Right atrium auricular region (tissue), 2 donors: Measurements from ENCODE around the gene FAM3B. TPM values are rescaled to one million over a fixed set of nuclear protein-coding genes. Genes with fewer than 3 reads are reported as not detected.

Experiments used
- DNase-seq: peaks from one replicate; pipeline ENCODE4 v3.0.0-alpha.2; 2019; ENCODE audit warnings: low spot score
- H3K27ac ChIP-seq, 2 donors: fragments of 200-600 bp; sonication (generic); 1 replicate in 1 of 2; 2 replicates in 1 of 2; pipeline ENCODE4 v1.5.1; 2016 to 2019
- H3K27me3 ChIP-seq, 2 donors: fragments of 200-600 bp; sonication (generic); one replicate each; pipeline versions ENCODE4 v1.5.1 to v1.6.0; 2017 to 2019
- H3K36me3 ChIP-seq: fragments of 200-600 bp; sonication (generic); one replicate; pipeline ENCODE4 v1.5.1; 2016
- H3K4me1 ChIP-seq, 2 donors: fragments of 200-600 bp; sonication (generic); one replicate each; pipeline versions ENCODE4 v1.5.1 to v1.6.0; 2017 to 2019
- H3K4me3 ChIP-seq, 2 donors: fragments of 200-600 bp; sonication (generic); 1 replicate in 1 of 2; 2 replicates in 1 of 2; pipeline ENCODE4 v1.5.1; 2017 to 2019; ENCODE audit warnings: mild to moderate bottlenecking in 1 of 2, moderate library complexity in 1 of 2
- H3K9me3 ChIP-seq, 2 donors: fragments of 200-600 bp; sonication (generic); one replicate each; pipeline ENCODE4 v1.5.1; 2019
- CTCF ChIP-seq, 2 donors: fragments of 200-600 bp; sonication (generic); IDR thresholded peaks; one replicate each; pipeline ENCODE4 v1.5.1; 2019; ENCODE audit warnings: antibody characterized with exemption in 2 of 2
- total RNA-seq, 2 donors: library from RNA; depleted of rRNA; stranded (reverse); fragments of >200 nt; gene quantifications; one replicate each; pipeline ENCODE4 v1.1.0, GENCODE V29; 2016

FAM3B gene
- total RNA-seq, 2 donors from 2014 or later: not detected

GRCh38 chr21:41280115-41280919 lies 36.3 kb upstream of the FAM3B start:
- Histone ChIP-seq H3K27me3 (no peaks in the 10 kb centered on the region), H3K4me1 (peaks cover 0 to 4% of the 10 kb centered on the region in 2 donors), H3K4me3 (no peak overlapping the region), H3K27ac (no peak overlapping the region), H3K36me3 (no peaks in the 10 kb centered on the region), H3K9me3 (no peaks in the 10 kb centered on the region)
- no peak for DNase-seq
- TF ChIP-seq CTCF (IDR thresholded peaks at IDR 0.05): no peak

- Histone ChIP-seq H3K27me3 (no peaks in the 10 kb centered on the region), H3K9me3 (no peaks in the 10 kb centered on the region), H3K36me3 (no peaks in the 10 kb centered on the region), H3K4me1 (peaks cover 0 to 4% of the 10 kb centered on the region in 2 donors), H3K4me3 (no peak overlapping the region), H3K27ac (no peak overlapping the region)
- DNase-seq: no peak
- TF ChIP-seq CTCF (IDR thresholded peaks at IDR 0.05): no peak
Observed at GRCh38 chr21:41282412-41282811, 34.2 kb upstream of the FAM3B start.

- Histone ChIP-seq H3K4me1 (peaks cover 0 to 4% of the 10 kb centered on the region in 2 donors), H3K27me3 (no peaks in the 10 kb centered on the region), H3K27ac (no peak overlapping the region), H3K36me3 (no peaks in the 10 kb centered on the region), H3K9me3 (no peaks in the 10 kb centered on the region), H3K4me3 (no peak overlapping the region)
- DNase-seq: no peak
- peak; percentile 47 to 82 for TF ChIP-seq CTCF (IDR thresholded peaks at IDR 0.05)
Observed at GRCh38 chr21:41283211-41283818, 33.3 kb upstream of the FAM3B start.

- no peaks in the 10 kb centered on the region for H3K9me3 ChIP-seq
- H3K36me3 ChIP-seq: no peaks in the 10 kb centered on the region
- H3K27ac ChIP-seq: no peak overlapping the region
- H3K4me1 ChIP-seq: no peaks in the 10 kb centered on the region
- no peaks in the 10 kb centered on the region for H3K27me3 ChIP-seq
- DNase-seq: no peak
- no peak overlapping the region for H3K4me3 ChIP-seq
- TF ChIP-seq CTCF (IDR thresholded peaks at IDR 0.05): no peak
Observed at GRCh38 chr21:41289431-41289830, 27.2 kb upstream of the FAM3B start.

- Histone ChIP-seq H3K9me3 (no peaks in the 10 kb centered on the region), H3K27me3 (no peaks in the 10 kb centered on the region), H3K4me1 (no peaks in the 10 kb centered on the region), H3K27ac (no peak overlapping the region), H3K4me3 (peak overlapping the region in 1 of 2 donors; percentile 33), H3K36me3 (no peaks in the 10 kb centered on the region)
- no peak for DNase-seq
- no peak for TF ChIP-seq CTCF (IDR thresholded peaks at IDR 0.05)
Observed at GRCh38 chr21:41290106-41290799, 26.3 kb upstream of the FAM3B start.
